ENCODE results near the gene RNF111. TPM values are rescaled to one million over a fixed set of nuclear protein-coding genes. Genes with fewer than 3 reads are reported as not detected.

The RNF111 gene
- total and polyA plus RNA-seq, 2 of the 13 experiments (the other 11 are each of a cell fraction or from before 2014, with no cell fraction given), result 12.1 to 23.1 TPM

DNA sequence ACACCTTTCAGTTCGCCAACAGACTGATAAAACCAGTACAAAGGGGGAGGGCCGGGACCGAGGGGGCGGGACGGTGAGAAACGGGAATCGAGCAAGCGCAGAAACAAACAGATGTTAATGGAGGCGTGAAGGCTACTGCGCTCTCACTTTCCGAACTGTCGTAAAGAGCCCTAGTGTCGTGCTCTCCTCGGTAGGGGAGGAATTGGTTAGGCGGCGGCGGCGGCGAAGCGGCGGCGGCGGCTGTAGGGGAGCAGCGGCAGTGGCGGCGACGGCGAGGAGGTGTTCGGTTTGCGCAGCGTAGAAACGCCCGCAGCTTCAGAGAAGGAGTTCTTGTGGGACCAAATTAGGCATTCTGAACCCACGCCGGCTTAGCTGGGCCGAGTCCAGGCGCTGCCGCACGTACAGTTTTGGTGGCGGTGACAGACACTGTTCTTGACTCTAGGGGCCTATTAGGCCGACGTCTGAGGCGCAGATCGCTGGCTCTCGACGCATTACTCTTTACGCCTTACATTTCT is at the start of gene RNF111 (continued):
- TF ChIP-seq, protein P1, sequence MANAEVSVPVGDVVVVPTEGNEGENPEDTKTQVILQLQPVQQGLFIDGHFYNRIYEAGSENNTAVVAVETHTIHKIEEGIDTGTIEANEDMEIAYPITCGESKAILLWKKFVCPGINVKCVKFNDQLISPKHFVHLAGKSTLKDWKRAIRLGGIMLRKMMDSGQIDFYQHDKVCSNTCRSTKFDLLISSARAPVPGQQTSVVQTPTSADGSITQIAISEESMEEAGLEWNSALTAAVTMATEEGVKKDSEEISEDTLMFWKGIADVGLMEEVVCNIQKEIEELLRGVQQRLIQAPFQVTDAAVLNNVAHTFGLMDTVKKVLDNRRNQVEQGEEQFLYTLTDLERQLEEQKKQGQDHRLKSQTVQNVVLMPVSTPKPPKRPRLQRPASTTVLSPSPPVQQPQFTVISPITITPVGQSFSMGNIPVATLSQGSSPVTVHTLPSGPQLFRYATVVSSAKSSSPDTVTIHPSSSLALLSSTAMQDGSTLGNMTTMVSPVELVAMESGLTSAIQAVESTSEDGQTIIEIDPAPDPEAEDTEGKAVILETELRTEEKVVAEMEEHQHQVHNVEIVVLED (CRISPR knock-in tag; IDR thresholded peaks at IDR 0.05; ENCODE audit: borderline replicate concordance), result peak; percentile 53; the same call in 1 of the 2 replicates
- no peak for TF ChIP-seq REPIN1 (CRISPR knock-in tag; IDR thresholded peaks at IDR 0.05; ENCODE audit: borderline replicate concordance, low read depth)
- TF ChIP-seq ZNF788 (CRISPR knock-in tag; IDR thresholded peaks at IDR 0.05; ENCODE audit: borderline replicate concordance), result peak; percentile 49; the same call in 1 of the 2 replicates
- TF ChIP-seq ZFX (CRISPR knock-in tag; IDR thresholded peaks at IDR 0.05; ENCODE audit: low read depth), result peak; percentile 89
- TF ChIP-seq SMC3 (IDR thresholded peaks at IDR 0.05; ENCODE audit: low read length), result no peak
- TF ChIP-seq ZSCAN29 (CRISPR knock-in tag; conservative IDR thresholded peaks at IDR 0.05), result no peak
- no peak for TF ChIP-seq RORA (CRISPR knock-in tag; IDR thresholded peaks at IDR 0.05)
- TF ChIP-seq, protein P2, sequence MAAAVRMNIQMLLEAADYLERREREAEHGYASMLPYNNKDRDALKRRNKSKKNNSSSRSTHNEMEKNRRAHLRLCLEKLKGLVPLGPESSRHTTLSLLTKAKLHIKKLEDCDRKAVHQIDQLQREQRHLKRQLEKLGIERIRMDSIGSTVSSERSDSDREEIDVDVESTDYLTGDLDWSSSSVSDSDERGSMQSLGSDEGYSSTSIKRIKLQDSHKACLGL (CRISPR knock-in tag; IDR thresholded peaks at IDR 0.05), result 0 out of 2 replicates have a peak, but pooled peaks have one; percentile 41
- TF ChIP-seq ZNF160 (CRISPR knock-in tag; IDR thresholded peaks at IDR 0.05), result no peak
- TF ChIP-seq SALL1 (CRISPR knock-in tag; IDR thresholded peaks at IDR 0.05), result no peak
- TF ChIP-seq ZNF430 (CRISPR knock-in tag; IDR thresholded peaks at IDR 0.05), result no peak
- TF ChIP-seq ZNF331 (CRISPR knock-in tag; IDR thresholded peaks at IDR 0.05), result peak; percentile 37; the same call in 1 of the 2 replicates
- TF ChIP-seq, protein P3, sequence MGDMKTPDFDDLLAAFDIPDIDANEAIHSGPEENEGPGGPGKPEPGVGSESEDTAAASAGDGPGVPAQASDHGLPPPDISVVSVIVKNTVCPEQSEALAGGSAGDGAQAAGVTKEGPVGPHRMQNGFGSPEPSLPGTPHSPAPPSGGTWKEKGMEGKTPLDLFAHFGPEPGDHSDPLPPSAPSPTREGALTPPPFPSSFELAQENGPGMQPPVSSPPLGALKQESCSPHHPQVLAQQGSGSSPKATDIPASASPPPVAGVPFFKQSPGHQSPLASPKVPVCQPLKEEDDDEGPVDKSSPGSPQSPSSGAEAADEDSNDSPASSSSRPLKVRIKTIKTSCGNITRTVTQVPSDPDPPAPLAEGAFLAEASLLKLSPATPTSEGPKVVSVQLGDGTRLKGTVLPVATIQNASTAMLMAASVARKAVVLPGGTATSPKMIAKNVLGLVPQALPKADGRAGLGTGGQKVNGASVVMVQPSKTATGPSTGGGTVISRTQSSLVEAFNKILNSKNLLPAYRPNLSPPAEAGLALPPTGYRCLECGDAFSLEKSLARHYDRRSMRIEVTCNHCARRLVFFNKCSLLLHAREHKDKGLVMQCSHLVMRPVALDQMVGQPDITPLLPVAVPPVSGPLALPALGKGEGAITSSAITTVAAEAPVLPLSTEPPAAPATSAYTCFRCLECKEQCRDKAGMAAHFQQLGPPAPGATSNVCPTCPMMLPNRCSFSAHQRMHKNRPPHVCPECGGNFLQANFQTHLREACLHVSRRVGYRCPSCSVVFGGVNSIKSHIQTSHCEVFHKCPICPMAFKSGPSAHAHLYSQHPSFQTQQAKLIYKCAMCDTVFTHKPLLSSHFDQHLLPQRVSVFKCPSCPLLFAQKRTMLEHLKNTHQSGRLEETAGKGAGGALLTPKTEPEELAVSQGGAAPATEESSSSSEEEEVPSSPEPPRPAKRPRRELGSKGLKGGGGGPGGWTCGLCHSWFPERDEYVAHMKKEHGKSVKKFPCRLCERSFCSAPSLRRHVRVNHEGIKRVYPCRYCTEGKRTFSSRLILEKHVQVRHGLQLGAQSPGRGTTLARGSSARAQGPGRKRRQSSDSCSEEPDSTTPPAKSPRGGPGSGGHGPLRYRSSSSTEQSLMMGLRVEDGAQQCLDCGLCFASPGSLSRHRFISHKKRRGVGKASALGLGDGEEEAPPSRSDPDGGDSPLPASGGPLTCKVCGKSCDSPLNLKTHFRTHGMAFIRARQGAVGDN (CRISPR knock-in tag; IDR thresholded peaks at IDR 0.05), result peak; percentile 82
- peak; percentile 88 for TF ChIP-seq PHF8 (CRISPR knock-in tag; IDR thresholded peaks at IDR 0.05)
- no peak for TF ChIP-seq JUN (CRISPR knock-in tag; IDR thresholded peaks at IDR 0.05)
